HG03066 (cell line): ENCODE data around the gene ST6GAL2.

ENCODE experiments used
- ATAC-seq: cut with Tn5 transposase; IDR thresholded peaks from one replicate; pipeline ENCODE4 v1.9.1; 2021; ENCODE audit warnings: low read depth; ENCODE audit not compliant: unreplicated experiment

Gene ST6GAL2, protein sequence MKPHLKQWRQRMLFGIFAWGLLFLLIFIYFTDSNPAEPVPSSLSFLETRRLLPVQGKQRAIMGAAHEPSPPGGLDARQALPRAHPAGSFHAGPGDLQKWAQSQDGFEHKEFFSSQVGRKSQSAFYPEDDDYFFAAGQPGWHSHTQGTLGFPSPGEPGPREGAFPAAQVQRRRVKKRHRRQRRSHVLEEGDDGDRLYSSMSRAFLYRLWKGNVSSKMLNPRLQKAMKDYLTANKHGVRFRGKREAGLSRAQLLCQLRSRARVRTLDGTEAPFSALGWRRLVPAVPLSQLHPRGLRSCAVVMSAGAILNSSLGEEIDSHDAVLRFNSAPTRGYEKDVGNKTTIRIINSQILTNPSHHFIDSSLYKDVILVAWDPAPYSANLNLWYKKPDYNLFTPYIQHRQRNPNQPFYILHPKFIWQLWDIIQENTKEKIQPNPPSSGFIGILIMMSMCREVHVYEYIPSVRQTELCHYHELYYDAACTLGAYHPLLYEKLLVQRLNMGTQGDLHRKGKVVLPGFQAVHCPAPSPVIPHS

GRCh38 chr2:106885971-106886915 lies at the start of gene ST6GAL2:
Gene ST6GAL2, minus strand, starts transcription at chr2:106886167. Its CDS starts 42,190 bp downstream, at chr2:106843977.
- no peak for ATAC-seq

- ATAC-seq, result no peak
These were observed 46.7 kb upstream of the ST6GAL2 start for GRCh38 chr2:106932644-106933043.

- no peak for ATAC-seq
These were observed 45.9 kb upstream of the ST6GAL2 start for GRCh38 chr2:106931717-106932335.

DNA sequence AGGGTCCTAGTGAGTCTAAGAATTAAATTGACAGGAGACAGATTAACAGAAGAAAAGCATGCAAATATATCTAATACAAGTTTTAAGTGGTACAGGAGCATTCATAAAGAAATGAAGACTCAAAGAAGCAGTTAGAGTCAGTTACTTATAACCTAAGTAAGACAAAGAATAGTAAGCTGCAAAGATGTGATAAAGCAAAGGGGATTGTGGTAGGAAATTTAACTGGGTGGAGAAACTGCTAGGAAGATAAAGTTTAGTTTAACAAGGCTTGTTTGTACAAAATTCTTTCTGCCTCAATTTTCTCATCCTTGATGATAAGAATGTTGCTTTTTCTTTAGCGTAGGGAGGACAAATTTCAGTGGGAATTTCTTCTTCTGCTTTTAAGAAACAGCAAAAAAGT lies 35.5 kb upstream of the ST6GAL2 start:
- ATAC-seq, result no peak

DNA sequence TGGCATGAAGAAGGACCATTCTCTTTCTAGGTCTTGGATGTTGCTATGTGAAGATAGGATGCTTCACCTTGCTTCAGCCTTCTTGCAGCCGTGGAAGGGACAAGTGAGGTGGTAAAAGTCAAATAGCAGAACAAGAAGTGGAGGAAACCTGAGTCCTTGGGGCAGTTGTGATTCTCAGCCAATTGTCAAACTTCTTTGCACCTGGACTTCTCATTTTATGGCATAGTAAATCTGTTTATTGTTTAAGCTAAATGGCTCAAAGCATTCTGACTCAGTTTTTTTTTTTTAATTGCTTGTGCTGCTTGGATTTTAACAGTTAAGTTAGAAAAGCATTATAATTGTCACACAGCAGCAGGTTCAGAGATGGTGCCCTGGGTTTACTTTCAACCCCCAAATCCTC lies 33.0 kb upstream of the ST6GAL2 start:
- ATAC-seq, result no peak

DNA sequence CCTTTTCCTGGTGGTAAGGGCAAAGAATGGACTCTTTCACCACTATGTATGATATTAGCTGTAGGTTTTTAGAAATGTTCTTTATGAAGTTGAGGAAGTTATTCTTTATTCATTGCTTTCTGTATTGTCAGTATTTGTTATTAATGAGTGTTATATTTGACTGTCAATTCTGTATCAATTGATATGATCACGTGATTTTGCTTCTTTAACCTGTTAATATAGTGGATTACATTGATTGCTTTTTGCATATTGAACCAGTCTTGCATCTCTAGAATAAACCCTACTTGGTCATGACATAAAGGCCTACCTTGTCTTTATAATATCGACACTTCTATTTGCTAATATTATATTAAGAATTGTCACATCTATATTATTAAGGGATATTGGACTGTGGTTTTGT lies 18.3 kb upstream of the ST6GAL2 start:
- no peak for ATAC-seq

- ATAC-seq, result no peak
These were observed 14.0 kb upstream of the ST6GAL2 start for GRCh38 chr2:106899786-106900530.

- ATAC-seq, result no peak
These were observed 8.6 kb upstream of the ST6GAL2 start for GRCh38 chr2:106894545-106894944.

DNA sequence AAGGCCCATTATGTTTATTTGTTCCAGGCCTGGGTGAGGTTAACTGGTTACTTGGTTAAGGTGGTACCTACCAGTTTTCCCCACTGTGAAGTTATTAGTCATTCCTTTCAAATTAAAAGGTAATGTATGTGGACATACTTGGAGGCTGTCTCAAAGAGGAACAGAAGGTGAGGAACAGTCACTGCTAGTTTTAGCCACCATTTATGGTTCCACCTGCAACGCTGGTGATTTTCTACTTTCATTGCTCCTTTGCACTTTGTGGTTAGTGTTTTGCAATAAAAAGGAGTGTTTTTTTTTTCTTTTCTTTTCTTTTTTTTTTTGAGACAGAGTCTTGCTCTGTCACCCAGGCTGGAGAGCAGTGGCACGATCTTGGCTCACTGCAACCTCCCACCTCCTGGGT lies 6.1 kb upstream of the ST6GAL2 start:
- ATAC-seq, result no peak

- ATAC-seq, result no peak
These were observed 4.6 kb upstream of the ST6GAL2 start for GRCh38 chr2:106890606-106891005.

DNA sequence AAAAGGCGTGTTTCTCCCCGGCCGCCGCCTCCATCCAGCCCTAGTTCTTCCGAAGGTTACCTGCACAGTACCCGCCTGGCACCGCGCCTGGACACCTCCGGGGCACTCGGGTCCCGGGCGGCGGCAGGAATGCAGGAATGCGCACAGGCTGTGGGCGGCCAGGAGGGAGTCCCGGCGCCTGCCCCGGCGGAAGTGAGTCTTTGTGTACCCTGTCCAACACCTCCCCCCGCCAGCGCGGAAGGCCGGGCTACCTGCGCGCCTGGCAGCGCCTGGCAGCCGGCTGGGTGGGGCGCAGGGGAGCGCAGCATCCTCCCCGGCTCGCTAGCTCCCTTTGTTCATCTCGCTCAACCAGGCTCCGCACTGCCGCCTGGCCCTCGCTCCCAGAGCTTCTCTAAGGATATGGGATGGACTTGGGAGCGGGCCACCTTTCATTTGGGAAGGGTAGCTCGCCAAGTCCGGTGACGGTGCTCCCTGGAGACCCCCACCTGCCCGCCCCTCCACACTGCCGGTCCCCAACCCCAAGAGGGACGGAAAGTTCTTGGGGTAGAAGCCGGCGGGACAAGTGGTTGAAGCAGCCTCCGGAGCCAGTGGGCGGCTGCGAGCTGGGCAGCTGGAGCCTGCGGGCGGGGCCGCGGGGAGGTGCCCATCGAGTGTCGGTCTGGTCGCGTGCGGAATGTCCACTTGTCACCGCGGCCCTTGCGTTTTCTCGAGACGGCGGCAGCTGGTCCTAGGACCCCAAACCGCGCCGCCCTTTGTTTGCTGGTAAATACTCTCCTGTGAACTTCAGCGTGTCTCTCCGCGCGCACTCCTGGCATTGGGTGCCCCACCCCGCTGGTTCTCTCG lies 1.2 kb upstream of the ST6GAL2 start:
- no peak for ATAC-seq

DNA sequence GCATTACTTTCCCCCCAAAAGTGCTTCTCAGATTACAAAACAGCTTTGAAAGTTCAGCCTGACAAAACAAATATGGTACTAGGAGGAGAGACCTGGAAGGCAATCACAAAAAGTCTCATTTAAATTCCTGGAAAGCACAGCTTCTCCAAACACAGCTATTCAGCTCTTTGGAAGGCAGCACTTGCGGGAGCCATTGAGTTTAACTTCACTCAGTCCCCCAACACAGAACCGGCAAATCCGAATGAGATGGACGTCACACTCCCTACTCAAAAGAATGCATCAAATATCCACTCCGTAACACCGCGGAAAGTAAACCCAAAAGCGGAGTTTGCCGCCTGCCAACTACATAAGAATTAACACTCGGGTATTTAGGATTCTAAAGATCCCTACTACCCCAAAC lies 638 bp downstream of the ST6GAL2 start:
- no peak for ATAC-seq

DNA sequence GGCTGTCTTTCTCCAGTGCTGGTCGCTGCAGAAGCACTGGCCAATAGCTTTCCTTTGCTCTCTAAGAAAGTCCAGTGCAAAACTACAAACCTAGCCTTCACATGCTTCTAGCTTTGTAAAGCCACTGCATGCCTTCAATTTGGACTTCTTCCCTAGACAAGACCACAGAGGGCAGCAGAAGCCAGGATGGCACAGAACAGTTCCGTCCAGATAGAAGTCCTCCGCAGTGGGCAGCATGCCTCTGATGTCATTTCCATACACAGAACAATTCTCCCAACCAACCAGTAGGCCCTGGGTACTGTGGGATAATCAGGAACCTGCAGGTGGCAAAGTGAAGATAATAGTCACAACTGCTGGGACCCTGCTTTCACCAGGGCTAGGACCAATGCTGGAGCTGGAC lies 3.3 kb downstream of the ST6GAL2 start:
- no peak for ATAC-seq

GRCh38 chr2:106878206-106878605 lies 7.8 kb downstream of the ST6GAL2 start:
- no peak for ATAC-seq

GRCh38 chr2:106876699-106877098 lies 9.3 kb downstream of the ST6GAL2 start:
- ATAC-seq, result no peak

DNA sequence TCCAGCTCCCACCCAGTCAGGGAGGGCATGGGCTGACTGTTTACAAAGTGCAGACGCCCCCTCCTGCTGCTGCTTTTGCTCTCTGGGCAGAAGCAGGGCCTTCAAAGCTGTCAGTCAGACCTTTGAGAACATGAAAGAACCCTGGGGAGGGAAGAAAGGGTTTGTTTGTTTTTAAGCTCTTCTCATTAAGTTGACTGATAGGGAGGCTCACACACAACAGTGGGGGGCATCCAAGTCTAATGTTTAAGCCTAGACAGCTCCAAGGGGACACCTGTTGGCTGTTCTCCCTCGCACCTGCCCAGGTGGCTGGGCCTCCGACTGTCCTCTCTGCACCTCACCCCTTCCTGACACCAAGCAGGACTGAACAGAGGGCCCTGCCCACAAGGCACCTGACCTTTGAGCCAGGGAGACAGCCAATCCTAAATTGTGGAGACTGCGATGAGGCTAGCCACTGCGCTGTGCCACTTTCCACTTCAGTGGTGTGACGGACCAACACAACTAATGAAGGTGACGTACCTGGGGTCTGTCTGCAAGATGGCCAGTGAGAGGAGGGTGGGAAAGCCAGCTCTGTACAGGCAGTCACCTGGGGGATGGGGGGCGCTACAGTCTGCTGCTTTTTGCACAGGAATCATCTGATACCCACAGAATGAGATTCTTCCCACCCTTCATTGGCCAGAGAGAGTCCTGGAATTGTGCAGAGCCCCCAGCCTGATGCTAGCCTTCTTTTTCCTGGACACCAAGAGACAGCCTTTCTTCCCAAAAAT lies 16.3 kb downstream of the ST6GAL2 start:
- no peak for ATAC-seq

DNA sequence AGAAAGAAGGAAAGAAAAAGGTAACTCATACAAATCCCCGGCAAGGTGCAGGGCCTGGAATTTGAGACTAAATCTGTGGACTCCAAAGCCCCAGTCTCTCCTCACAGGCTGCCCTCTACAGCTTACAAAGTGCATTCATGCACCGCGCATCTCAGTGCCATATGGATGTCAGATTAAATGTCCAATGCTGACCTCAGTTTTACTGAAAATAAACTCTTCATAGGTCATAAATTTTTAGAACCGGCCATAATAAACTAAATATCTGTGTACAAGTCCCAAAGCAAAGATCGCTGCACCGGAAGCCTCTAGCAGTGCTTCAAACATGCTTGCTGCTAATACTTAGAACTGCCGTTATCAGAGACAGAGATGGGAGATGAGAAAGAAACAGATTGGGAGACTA lies 17.7 kb downstream of the ST6GAL2 start:
- ATAC-seq, result no peak

- ATAC-seq, result no peak
These were observed 18.6 kb downstream of the ST6GAL2 start for GRCh38 chr2:106867196-106867953.
